ENCODE results near the gene SGIP1. TPM values are rescaled to one million over a fixed set of nuclear protein-coding genes. Genes with fewer than 3 reads are reported as not detected.

Gene SGIP1
- total RNA-seq, 2 donors from 2014 or later, result 0.59 to 38.4 TPM

- DNase-seq (ENCODE audit: low spot score), result no peak
- H3K4me1 ChIP-seq (replicated peaks), result no peaks in the 10 kb centered on the region
- H3K9me3 ChIP-seq, result no peaks in the 10 kb centered on the region
- H3K27ac ChIP-seq, result no peak overlapping the region
- H3K4me3 ChIP-seq, result no peak overlapping the region
- intact Hi-C loops (cut with DNase I), result no loop called here
- WGBS, result 51% methylated on average over 3 of the region's 3 CpGs
- H3K36me3 ChIP-seq, result no peaks in the 10 kb centered on the region
- TF ChIP-seq POLR2A (IDR thresholded peaks at IDR 0.05) (no peak), POLR2AphosphoS5 (IDR thresholded peaks at IDR 0.05) (no peak), CTCF (IDR thresholded peaks at IDR 0.05) (no peak)
- H3K27me3 ChIP-seq (replicated peaks; ENCODE audit: insufficient read depth), result no peaks in the 10 kb centered on the region
Measured at GRCh38 chr1:66684353-66684752, 150.4 kb downstream of the SGIP1 start.

GRCh38 chr1:66685265-66685664 is 151.3 kb downstream of the SGIP1 start:
- Histone ChIP-seq H3K9me3 (no peaks in the 10 kb centered on the region), H3K36me3 (no peaks in the 10 kb centered on the region), H3K27ac (no peak overlapping the region), H3K27me3 (replicated peaks; ENCODE audit: insufficient read depth) (no peaks in the 10 kb centered on the region), H3K4me3 (no peak overlapping the region), H3K4me1 (replicated peaks) (no peaks in the 10 kb centered on the region)
- no peak for TF ChIP-seq POLR2AphosphoS5 (IDR thresholded peaks at IDR 0.05)
- DNase-seq (ENCODE audit: low spot score), result no peak
- intact Hi-C loops (cut with DNase I), result no loop called here

- Histone ChIP-seq H3K4me3 (no peak overlapping the region), H3K36me3 (no peaks in the 10 kb centered on the region), H3K27me3 (replicated peaks; ENCODE audit: insufficient read depth) (no peaks in the 10 kb centered on the region), H3K4me1 (replicated peaks) (no peaks in the 10 kb centered on the region), H3K27ac (no peak overlapping the region), H3K9me3 (no peaks in the 10 kb centered on the region)
- intact Hi-C loops (cut with DNase I), result no loop called here
- DNase-seq (ENCODE audit: low spot score), result no peak
- 94% methylated on average over 1 of the region's 1 CpG for WGBS
- TF ChIP-seq CTCF (IDR thresholded peaks at IDR 0.05), result no peak
Measured at GRCh38 chr1:66685670-66686069, 151.7 kb downstream of the SGIP1 start.

- Histone ChIP-seq H3K9me3 (no peaks in the 10 kb centered on the region), H3K4me1 (replicated peaks) (no peaks in the 10 kb centered on the region), H3K4me3 (no peak overlapping the region), H3K36me3 (no peaks in the 10 kb centered on the region), H3K27ac (no peak overlapping the region), H3K27me3 (replicated peaks; ENCODE audit: insufficient read depth) (no peaks in the 10 kb centered on the region)
- 80% methylated on average over 3 of the region's 3 CpGs for WGBS
- intact Hi-C loops (cut with DNase I), result no loop called here
- TF ChIP-seq CTCF (IDR thresholded peaks at IDR 0.05), result no peak
- no peak for TF ChIP-seq POLR2A (IDR thresholded peaks at IDR 0.05)
- TF ChIP-seq POLR2AphosphoS5 (IDR thresholded peaks at IDR 0.05), result no peak
- DNase-seq (ENCODE audit: low spot score), result no peak
Measured at GRCh38 chr1:66686406-66686805, 152.5 kb downstream of the SGIP1 start.

GRCh38 chr1:66687358-66687757 is 153.4 kb downstream of the SGIP1 start:
- H3K4me3 ChIP-seq, result no peak overlapping the region
- no peaks in the 10 kb centered on the region for H3K9me3 ChIP-seq
- H3K4me1 ChIP-seq (replicated peaks), result no peaks in the 10 kb centered on the region
- DNase-seq (ENCODE audit: low spot score), result no peak
- H3K27ac ChIP-seq, result no peak overlapping the region
- intact Hi-C loops (cut with DNase I), result no loop called here
- no peaks in the 10 kb centered on the region for H3K27me3 ChIP-seq (replicated peaks; ENCODE audit: insufficient read depth)
- TF ChIP-seq CTCF (IDR thresholded peaks at IDR 0.05) (no peak), POLR2A (IDR thresholded peaks at IDR 0.05) (no peak), POLR2AphosphoS5 (IDR thresholded peaks at IDR 0.05) (no peak)
- H3K36me3 ChIP-seq, result no peaks in the 10 kb centered on the region
- 88% methylated on average over 2 of the region's 2 CpGs for WGBS

Measured in prostate gland (tissue), 2 donors.